WTC11 (cell line): Measurements from ENCODE around the gene CPEB4. TPM values are rescaled to one million over a fixed set of nuclear protein-coding genes. Genes with fewer than 3 reads are reported as not detected.

Source experiments
- ATAC-seq: fragments of 200-7000 bp; cut with Tn5 transposase; 2 replicates; pipeline ENCODE4 v1.10.0; 2021; ENCODE audit warnings: mild to moderate bottlenecking, moderate library complexity
- CTCF ChIA-PET: fragments of 300-600 bp; sonication (Branson Sonifier 250); formaldehyde crosslinking; loops from one replicate; lab custom pipeline; 2021; ENCODE audit warnings: antibody characterized with exemption; lab: Charles Lee
- POLR2A ChIA-PET: fragments of 350-600 bp; sonication (Branson Sonifier 250); formaldehyde crosslinking; loops from one replicate; lab custom pipeline; 2021; ENCODE audit warnings: antibody characterized with exemption; lab: Charles Lee
- DNase-seq: peaks from one replicate; pipeline ENCODE4 v3.0.0; 2021; ENCODE audit warnings: low spot score
- H3K27ac Mint-ChIP-seq: 2 replicates; pipeline ENCODE4 v1.8.0; 2021; ENCODE audit warnings: mixed read lengths
- H3K27me3 Mint-ChIP-seq: 2 replicates; pipeline ENCODE4 v1.8.0; 2021; ENCODE audit warnings: low read depth, mild to moderate bottlenecking, moderate library complexity, mixed read lengths
- H3K36me3 Mint-ChIP-seq: 2 replicates; pipeline ENCODE4 v1.8.0; 2021; ENCODE audit warnings: mixed read lengths
- H3K4me1 Mint-ChIP-seq: 2 replicates; pipeline ENCODE4 v1.8.0; 2022; ENCODE audit warnings: mixed read lengths
- H3K4me3 Mint-ChIP-seq: 2 replicates; pipeline ENCODE4 v1.8.0; 2021; ENCODE audit warnings: mild to moderate bottlenecking, moderate library complexity, mixed read lengths
- H3K9me3 Mint-ChIP-seq: 2 replicates; pipeline ENCODE4 v1.8.0; 2021; ENCODE audit warnings: mixed read lengths
- FOXP1 ChIP-seq: sonication (generic); formaldehyde crosslinking; IDR thresholded peaks from 2 replicates; pipeline ENCODE4 v1.8.0; 2022; ENCODE audit warnings: missing genetic modification reagents, mild to moderate bottlenecking, moderate library complexity, borderline replicate concordance
- NFATC4 ChIP-seq: fragments of 250-450 bp; sonication (Bioruptor Pico); IDR thresholded peaks from 2 replicates; pipeline ENCODE4 v1.9.0; 2021; ENCODE audit warnings: mild to moderate bottlenecking
- SP1 ChIP-seq: sonication (generic); formaldehyde crosslinking; conservative IDR thresholded peaks from 2 replicates; pipeline ENCODE4 v1.8.1; 2022; ENCODE audit warnings: missing genetic modification reagents
- TEAD1 ChIP-seq: sonication (generic); formaldehyde crosslinking; IDR thresholded peaks from 2 replicates; pipeline ENCODE4 v1.8.0; 2022; ENCODE audit warnings: mild to moderate bottlenecking, missing genetic modification reagents
- ZNF317 ChIP-seq: sonication (generic); formaldehyde crosslinking; IDR thresholded peaks from 2 replicates; pipeline ENCODE4 v1.8.1; 2023; ENCODE audit warnings: low read depth, mild to moderate bottlenecking, moderate library complexity, missing genetic modification reagents, borderline replicate concordance
- total RNA-seq: library from RNA; stranded (reverse); gene quantifications from 3 replicates; pipeline ENCODE4 v1.2.3, GENCODE V29; 2021
- TF ChIP-seq, protein P1 (sequence below): fragments of 250-450 bp; sonication (Bioruptor Pico); IDR thresholded peaks from 2 replicates; pipeline ENCODE4 v1.9.0; 2021; ENCODE audit warnings: mild to moderate bottlenecking, borderline replicate concordance
- TF ChIP-seq, protein P2 (sequence below): sonication (generic); formaldehyde crosslinking; IDR thresholded peaks from 2 replicates; pipeline ENCODE4 v1.8.1; 2023; ENCODE audit warnings: mild to moderate bottlenecking, moderate library complexity, missing genetic modification reagents
- TF ChIP-seq, protein P3 (sequence below): fragments of 250-450 bp; sonication (Bioruptor Pico); IDR thresholded peaks from 2 replicates; pipeline ENCODE4 v1.9.0; 2021; ENCODE audit warnings: mild to moderate bottlenecking
- TF ChIP-seq, protein P4 (sequence below): sonication (generic); formaldehyde crosslinking; IDR thresholded peaks from 2 replicates; pipeline ENCODE4 v1.8.0; 2022; ENCODE audit warnings: mild to moderate bottlenecking, missing genetic modification reagents
- TF ChIP-seq, protein P5 (sequence below): sonication (generic); formaldehyde crosslinking; IDR thresholded peaks from 2 replicates; pipeline ENCODE4 v1.8.1; 2023; ENCODE audit warnings: mild to moderate bottlenecking, missing genetic modification reagents, borderline replicate concordance
- TF ChIP-seq, protein P6 (sequence below): sonication (generic); formaldehyde crosslinking; IDR thresholded peaks from 2 replicates; pipeline ENCODE4 v1.8.0; 2023; ENCODE audit warnings: mild to moderate bottlenecking, missing genetic modification reagents
- TF ChIP-seq, protein P7 (sequence below): fragments of 200-600 bp; IDR thresholded peaks from 2 replicates; pipeline ENCODE4 v1.8.0; 2022; ENCODE audit warnings: antibody characterized with exemption

The CPEB4 gene
- total RNA-seq, 1 experiment from 2014 or later, result 12.7 TPM

DNA sequence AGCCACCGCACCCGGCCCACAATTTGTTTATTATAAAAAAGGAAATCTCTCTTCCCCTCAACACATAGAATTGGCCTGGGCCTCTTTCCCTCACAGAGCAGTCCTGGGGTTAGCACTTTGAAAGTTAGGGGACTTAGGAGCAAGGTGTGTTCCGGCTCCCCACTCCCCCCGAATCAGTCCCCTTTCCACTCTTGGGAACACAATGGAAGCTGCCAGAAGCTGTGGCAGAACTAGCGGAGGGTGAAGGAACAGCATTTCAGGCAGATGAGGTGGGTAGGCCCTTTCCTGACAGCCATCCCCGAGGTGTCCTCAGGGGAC lies 84.4 kb downstream of the CPEB4 start:
- TF ChIP-seq TEAD1, result 0 out of 2 replicates have a peak, but pooled peaks have one; percentile 67
- TF ChIP-seq, protein P1, sequence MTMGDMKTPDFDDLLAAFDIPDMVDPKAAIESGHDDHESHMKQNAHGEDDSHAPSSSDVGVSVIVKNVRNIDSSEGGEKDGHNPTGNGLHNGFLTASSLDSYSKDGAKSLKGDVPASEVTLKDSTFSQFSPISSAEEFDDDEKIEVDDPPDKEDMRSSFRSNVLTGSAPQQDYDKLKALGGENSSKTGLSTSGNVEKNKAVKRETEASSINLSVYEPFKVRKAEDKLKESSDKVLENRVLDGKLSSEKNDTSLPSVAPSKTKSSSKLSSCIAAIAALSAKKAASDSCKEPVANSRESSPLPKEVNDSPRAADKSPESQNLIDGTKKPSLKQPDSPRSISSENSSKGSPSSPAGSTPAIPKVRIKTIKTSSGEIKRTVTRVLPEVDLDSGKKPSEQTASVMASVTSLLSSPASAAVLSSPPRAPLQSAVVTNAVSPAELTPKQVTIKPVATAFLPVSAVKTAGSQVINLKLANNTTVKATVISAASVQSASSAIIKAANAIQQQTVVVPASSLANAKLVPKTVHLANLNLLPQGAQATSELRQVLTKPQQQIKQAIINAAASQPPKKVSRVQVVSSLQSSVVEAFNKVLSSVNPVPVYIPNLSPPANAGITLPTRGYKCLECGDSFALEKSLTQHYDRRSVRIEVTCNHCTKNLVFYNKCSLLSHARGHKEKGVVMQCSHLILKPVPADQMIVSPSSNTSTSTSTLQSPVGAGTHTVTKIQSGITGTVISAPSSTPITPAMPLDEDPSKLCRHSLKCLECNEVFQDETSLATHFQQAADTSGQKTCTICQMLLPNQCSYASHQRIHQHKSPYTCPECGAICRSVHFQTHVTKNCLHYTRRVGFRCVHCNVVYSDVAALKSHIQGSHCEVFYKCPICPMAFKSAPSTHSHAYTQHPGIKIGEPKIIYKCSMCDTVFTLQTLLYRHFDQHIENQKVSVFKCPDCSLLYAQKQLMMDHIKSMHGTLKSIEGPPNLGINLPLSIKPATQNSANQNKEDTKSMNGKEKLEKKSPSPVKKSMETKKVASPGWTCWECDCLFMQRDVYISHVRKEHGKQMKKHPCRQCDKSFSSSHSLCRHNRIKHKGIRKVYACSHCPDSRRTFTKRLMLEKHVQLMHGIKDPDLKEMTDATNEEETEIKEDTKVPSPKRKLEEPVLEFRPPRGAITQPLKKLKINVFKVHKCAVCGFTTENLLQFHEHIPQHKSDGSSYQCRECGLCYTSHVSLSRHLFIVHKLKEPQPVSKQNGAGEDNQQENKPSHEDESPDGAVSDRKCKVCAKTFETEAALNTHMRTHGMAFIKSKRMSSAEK, result no peak
- peaks cover 7% of the 10 kb centered on the region; the same call in 1 of the 2 replicates for H3K27me3 Mint-ChIP-seq
- DNase-seq, result no peak
- H3K4me1 Mint-ChIP-seq, result peaks cover 57% of the 10 kb centered on the region
- peak; percentile 54 for ATAC-seq
- ChIA-PET POLR2A (interaction anchor here (1.0 to 1.6 kb wide), 5 partner anchors 9 to 357 kb away, joined by 3 to 6 read pairs (median 5); no protein-coding TSS in a partner anchor), CTCF (interaction anchor here (0.7 to 4.7 kb wide), 41 partner anchors 9 to 678 kb away, joined by 3 to 31 read pairs (median 5); partner anchors contain the start of genes BOD1, C5orf47 and CPEB4)
- peak overlapping the region; percentile 73 for H3K4me3 Mint-ChIP-seq
- peaks cover 16% of the 10 kb centered on the region for H3K9me3 Mint-ChIP-seq
- peak overlapping the region; percentile 94 for H3K27ac Mint-ChIP-seq
- H3K36me3 Mint-ChIP-seq, result no peaks in the 10 kb centered on the region; the same call in 1 of the 2 replicates

DNA sequence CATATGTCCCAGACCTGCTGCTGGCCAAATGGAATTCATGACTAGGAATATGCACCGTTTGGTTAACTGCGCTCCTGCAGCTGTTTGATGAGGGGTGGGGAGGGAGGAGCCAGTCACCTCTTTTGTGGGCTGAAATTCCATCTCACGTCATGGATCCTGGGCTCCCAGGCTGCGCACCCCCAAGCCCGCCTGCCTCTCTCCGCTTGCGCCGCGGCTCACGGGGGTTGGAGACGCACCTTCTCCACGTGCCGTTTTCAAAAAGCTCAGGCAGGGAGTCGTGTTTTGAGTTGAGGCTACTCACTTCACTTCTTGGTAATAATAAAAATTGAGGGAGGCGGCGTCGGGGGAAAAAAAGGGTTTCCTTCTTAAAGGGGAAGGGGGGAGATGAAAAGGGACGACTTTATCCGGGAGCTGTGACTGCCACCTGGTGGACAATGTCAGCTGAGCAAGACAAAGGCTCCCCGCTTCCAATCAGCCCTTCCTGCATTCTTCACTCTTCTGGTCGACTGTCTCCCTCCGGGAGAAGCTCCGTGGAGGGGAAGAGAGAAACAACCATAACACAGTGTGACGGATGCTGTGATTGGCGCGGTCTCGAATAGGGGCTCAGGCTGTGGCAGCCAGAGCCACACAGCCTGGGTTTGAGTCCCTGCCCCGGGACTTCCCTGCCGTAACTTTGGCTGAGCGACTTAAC lies 84.9 kb downstream of the CPEB4 start:
- Mint-ChIP-seq H3K4me1 (peaks cover 52% of the 10 kb centered on the region), H3K36me3 (no peaks in the 10 kb centered on the region; the same call in 1 of the 2 replicates), H3K4me3 (peak overlapping the region; percentile 73), H3K27ac (peak overlapping the region; percentile 94), H3K9me3 (peaks cover 20% of the 10 kb centered on the region), H3K27me3 (peaks cover 7% of the 10 kb centered on the region; the same call in 1 of the 2 replicates)
- DNase-seq, result peak; percentile 89
- POLR2A ChIA-PET, result interaction anchor here (0.6 to 1.6 kb wide), 6 partner anchors 9 to 357 kb away, joined by 3 to 6 read pairs (median 4); no protein-coding TSS in a partner anchor
- CTCF ChIA-PET, result interaction anchor here (0.5 to 4.7 kb wide), 58 partner anchors 8 to 679 kb away, joined by 3 to 31 read pairs (median 4); partner anchors contain the start of genes BOD1, C5orf47 and CPEB4
- ATAC-seq, result peak; percentile 69
- TF ChIP-seq, protein P2, sequence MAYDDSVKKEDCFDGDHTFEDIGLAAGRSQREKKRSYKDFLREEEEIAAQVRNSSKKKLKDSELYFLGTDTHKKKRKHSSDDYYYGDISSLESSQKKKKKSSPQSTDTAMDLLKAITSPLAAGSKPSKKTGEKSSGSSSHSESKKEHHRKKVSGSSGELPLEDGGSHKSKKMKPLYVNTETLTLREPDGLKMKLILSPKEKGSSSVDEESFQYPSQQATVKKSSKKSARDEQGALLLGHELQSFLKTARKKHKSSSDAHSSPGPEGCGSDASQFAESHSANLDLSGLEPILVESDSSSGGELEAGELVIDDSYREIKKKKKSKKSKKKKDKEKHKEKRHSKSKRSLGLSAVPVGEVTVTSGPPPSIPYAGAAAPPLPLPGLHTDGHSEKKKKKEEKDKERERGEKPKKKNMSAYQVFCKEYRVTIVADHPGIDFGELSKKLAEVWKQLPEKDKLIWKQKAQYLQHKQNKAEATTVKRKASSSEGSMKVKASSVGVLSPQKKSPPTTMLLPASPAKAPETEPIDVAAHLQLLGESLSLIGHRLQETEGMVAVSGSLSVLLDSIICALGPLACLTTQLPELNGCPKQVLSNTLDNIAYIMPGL (CRISPR knock-in tag), result peak; percentile 51; the same call in 1 of the 2 replicates
- TF ChIP-seq SP1 (0 out of 2 replicates have a peak, but pooled peaks have one; percentile 22), ZNF317 (CRISPR knock-in tag) (peak; percentile 85), NFATC4 (CRISPR knock-in tag) (no peak), FOXP1 (CRISPR knock-in tag) (0 out of 2 replicates have a peak, but pooled peaks have one; percentile 14)
- TF ChIP-seq, protein P3, sequence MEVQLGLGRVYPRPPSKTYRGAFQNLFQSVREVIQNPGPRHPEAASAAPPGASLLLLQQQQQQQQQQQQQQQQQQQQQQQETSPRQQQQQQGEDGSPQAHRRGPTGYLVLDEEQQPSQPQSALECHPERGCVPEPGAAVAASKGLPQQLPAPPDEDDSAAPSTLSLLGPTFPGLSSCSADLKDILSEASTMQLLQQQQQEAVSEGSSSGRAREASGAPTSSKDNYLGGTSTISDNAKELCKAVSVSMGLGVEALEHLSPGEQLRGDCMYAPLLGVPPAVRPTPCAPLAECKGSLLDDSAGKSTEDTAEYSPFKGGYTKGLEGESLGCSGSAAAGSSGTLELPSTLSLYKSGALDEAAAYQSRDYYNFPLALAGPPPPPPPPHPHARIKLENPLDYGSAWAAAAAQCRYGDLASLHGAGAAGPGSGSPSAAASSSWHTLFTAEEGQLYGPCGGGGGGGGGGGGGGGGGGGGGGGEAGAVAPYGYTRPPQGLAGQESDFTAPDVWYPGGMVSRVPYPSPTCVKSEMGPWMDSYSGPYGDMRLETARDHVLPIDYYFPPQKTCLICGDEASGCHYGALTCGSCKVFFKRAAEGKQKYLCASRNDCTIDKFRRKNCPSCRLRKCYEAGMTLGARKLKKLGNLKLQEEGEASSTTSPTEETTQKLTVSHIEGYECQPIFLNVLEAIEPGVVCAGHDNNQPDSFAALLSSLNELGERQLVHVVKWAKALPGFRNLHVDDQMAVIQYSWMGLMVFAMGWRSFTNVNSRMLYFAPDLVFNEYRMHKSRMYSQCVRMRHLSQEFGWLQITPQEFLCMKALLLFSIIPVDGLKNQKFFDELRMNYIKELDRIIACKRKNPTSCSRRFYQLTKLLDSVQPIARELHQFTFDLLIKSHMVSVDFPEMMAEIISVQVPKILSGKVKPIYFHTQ (CRISPR knock-in tag), result no peak
- TF ChIP-seq, protein P4, sequence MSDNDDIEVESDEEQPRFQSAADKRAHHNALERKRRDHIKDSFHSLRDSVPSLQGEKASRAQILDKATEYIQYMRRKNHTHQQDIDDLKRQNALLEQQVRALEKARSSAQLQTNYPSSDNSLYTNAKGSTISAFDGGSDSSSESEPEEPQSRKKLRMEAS, result peak; percentile 26; the same call in 1 of the 2 replicates
- TF ChIP-seq, protein P5, sequence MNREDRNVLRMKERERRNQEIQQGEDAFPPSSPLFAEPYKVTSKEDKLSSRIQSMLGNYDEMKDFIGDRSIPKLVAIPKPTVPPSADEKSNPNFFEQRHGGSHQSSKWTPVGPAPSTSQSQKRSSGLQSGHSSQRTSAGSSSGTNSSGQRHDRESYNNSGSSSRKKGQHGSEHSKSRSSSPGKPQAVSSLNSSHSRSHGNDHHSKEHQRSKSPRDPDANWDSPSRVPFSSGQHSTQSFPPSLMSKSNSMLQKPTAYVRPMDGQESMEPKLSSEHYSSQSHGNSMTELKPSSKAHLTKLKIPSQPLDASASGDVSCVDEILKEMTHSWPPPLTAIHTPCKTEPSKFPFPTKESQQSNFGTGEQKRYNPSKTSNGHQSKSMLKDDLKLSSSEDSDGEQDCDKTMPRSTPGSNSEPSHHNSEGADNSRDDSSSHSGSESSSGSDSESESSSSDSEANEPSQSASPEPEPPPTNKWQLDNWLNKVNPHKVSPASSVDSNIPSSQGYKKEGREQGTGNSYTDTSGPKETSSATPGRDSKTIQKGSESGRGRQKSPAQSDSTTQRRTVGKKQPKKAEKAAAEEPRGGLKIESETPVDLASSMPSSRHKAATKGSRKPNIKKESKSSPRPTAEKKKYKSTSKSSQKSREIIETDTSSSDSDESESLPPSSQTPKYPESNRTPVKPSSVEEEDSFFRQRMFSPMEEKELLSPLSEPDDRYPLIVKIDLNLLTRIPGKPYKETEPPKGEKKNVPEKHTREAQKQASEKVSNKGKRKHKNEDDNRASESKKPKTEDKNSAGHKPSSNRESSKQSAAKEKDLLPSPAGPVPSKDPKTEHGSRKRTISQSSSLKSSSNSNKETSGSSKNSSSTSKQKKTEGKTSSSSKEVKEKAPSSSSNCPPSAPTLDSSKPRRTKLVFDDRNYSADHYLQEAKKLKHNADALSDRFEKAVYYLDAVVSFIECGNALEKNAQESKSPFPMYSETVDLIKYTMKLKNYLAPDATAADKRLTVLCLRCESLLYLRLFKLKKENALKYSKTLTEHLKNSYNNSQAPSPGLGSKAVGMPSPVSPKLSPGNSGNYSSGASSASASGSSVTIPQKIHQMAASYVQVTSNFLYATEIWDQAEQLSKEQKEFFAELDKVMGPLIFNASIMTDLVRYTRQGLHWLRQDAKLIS, result 0 out of 2 replicates have a peak, but pooled peaks have one; percentile 23
- TF ChIP-seq, protein P6, sequence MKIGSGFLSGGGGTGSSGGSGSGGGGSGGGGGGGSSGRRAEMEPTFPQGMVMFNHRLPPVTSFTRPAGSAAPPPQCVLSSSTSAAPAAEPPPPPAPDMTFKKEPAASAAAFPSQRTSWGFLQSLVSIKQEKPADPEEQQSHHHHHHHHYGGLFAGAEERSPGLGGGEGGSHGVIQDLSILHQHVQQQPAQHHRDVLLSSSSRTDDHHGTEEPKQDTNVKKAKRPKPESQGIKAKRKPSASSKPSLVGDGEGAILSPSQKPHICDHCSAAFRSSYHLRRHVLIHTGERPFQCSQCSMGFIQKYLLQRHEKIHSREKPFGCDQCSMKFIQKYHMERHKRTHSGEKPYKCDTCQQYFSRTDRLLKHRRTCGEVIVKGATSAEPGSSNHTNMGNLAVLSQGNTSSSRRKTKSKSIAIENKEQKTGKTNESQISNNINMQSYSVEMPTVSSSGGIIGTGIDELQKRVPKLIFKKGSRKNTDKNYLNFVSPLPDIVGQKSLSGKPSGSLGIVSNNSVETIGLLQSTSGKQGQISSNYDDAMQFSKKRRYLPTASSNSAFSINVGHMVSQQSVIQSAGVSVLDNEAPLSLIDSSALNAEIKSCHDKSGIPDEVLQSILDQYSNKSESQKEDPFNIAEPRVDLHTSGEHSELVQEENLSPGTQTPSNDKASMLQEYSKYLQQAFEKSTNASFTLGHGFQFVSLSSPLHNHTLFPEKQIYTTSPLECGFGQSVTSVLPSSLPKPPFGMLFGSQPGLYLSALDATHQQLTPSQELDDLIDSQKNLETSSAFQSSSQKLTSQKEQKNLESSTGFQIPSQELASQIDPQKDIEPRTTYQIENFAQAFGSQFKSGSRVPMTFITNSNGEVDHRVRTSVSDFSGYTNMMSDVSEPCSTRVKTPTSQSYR (CRISPR knock-in tag), result no peak
- TF ChIP-seq, protein P7, sequence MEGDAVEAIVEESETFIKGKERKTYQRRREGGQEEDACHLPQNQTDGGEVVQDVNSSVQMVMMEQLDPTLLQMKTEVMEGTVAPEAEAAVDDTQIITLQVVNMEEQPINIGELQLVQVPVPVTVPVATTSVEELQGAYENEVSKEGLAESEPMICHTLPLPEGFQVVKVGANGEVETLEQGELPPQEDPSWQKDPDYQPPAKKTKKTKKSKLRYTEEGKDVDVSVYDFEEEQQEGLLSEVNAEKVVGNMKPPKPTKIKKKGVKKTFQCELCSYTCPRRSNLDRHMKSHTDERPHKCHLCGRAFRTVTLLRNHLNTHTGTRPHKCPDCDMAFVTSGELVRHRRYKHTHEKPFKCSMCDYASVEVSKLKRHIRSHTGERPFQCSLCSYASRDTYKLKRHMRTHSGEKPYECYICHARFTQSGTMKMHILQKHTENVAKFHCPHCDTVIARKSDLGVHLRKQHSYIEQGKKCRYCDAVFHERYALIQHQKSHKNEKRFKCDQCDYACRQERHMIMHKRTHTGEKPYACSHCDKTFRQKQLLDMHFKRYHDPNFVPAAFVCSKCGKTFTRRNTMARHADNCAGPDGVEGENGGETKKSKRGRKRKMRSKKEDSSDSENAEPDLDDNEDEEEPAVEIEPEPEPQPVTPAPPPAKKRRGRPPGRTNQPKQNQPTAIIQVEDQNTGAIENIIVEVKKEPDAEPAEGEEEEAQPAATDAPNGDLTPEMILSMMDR, result peak; percentile 78
